SU-DHL-6 (cell line): ENCODE data around the gene SACM1L.
"Not testable (repeated sequence)": the region's sequence is repeated elsewhere in the genome, so short reads cannot be mapped to it uniquely, and the experiment has no call there.

ENCODE experiments used
- H2AFZ ChIP-seq: fragments of 200-600 bp; sonication (generic); 2 replicates; pipeline ENCODE4 v1.6.1; 2014; ENCODE audit warnings: low read depth, mild to moderate bottlenecking, moderate library complexity, mixed read lengths, antibody characterized with exemption, low read length; ENCODE audit not compliant: severe bottlenecking
- H3F3A ChIP-seq: fragments of 200-600 bp; shearing (Covaris generic); 2 replicates; pipeline ENCODE4 v1.6.0; 2016; ENCODE audit warnings: antibody characterized with exemption, mild to moderate bottlenecking; ENCODE audit not compliant: insufficient read depth
- H3K27ac ChIP-seq: fragments of 200-600 bp; sonication (generic); 2 replicates; pipeline ENCODE4 v1.5.1; 2016; ENCODE audit warnings: low read depth, mild to moderate bottlenecking, low read length, moderate library complexity, mixed read lengths
- H3K27me3 ChIP-seq: fragments of 200-600 bp; sonication (generic), shearing (Covaris generic); 2 replicates; pipeline ENCODE4 v1.6.0; 2014; ENCODE audit warnings: mild to moderate bottlenecking, low read length
- H3K36me3 ChIP-seq: fragments of 200-600 bp; sonication (generic); 2 replicates; pipeline ENCODE4 v1.6.1; 2014; ENCODE audit warnings: mild to moderate bottlenecking, low read length, mixed read lengths
- H3K4me2 ChIP-seq: fragments of 300-600, 200-600 bp; shearing (Covaris generic), sonication (generic); 2 replicates; pipeline ENCODE4 v1.6.0; 2014; ENCODE audit warnings: low read length, low read depth, mild to moderate bottlenecking; ENCODE audit not compliant: poor library complexity, severe bottlenecking
- H3K4me3 ChIP-seq: fragments of 200-600 bp; sonication (generic); 2 replicates; pipeline ENCODE4 v1.5.1; 2014; ENCODE audit warnings: antibody characterized with exemption, low read length, mild to moderate bottlenecking, mixed read lengths; ENCODE audit not compliant: insufficient read depth, poor library complexity, severe bottlenecking
- H3K79me2 ChIP-seq: fragments of 200-600 bp; sonication (generic); 2 replicates; pipeline ENCODE4 v1.6.1; 2014; ENCODE audit warnings: mild to moderate bottlenecking, low read length, moderate library complexity; ENCODE audit not compliant: insufficient read depth
- H3K9ac ChIP-seq: fragments of 200-600 bp; sonication (generic); 2 replicates; pipeline ENCODE4 v1.7.0; 2014; ENCODE audit warnings: mild to moderate bottlenecking, low read length
- H3K9me2 ChIP-seq: fragments of 200-600 bp; sonication (generic); replicated peaks from 2 replicates; pipeline ENCODE4 v1.6.1; 2014; ENCODE audit warnings: low read length; ENCODE audit not compliant: insufficient read depth
- H3K9me3 ChIP-seq: fragments of 200-600 bp; sonication (generic); 2 replicates; pipeline ENCODE4 v1.6.1; 2014; ENCODE audit warnings: low read length, mixed read lengths; ENCODE audit not compliant: insufficient read depth
- H4K20me1 ChIP-seq: fragments of 200-600 bp; sonication (generic); 2 replicates; pipeline ENCODE4 v1.6.1; 2014; ENCODE audit warnings: low read depth, mild to moderate bottlenecking, antibody characterized with exemption, low read length, moderate library complexity, mixed read lengths
- CTCF ChIP-seq: fragments of 200-600 bp; sonication (generic); IDR thresholded peaks from one replicate; pipeline ENCODE4 v1.5.1; 2017; ENCODE audit warnings: antibody characterized with exemption, mild to moderate bottlenecking, low read length, moderate library complexity; ENCODE audit not compliant: insufficient read depth, poor library complexity, severe bottlenecking
- EZH2phosphoT487 ChIP-seq: fragments of 200-600 bp; sonication (generic), shearing (Covaris generic); conservative IDR thresholded peaks from 2 replicates; pipeline ENCODE4 v1.6.1; 2018; ENCODE audit warnings: mild to moderate bottlenecking, antibody characterized with exemption, low read length, moderate library complexity, mixed read lengths

The SACM1L gene

GRCh38 chr3:45748068-45748467 lies 58.9 kb downstream of the SACM1L start:
- Histone ChIP-seq H3K27ac (no peak overlapping the region), H3K9ac (no peak overlapping the region), H2AFZ (no peak overlapping the region), H3K79me2 (no peaks in the 10 kb centered on the region), H3F3A (no peaks in the 10 kb centered on the region), H3K36me3 (peaks cover 3% of the 10 kb centered on the region; the same call in 1 of the 2 replicates), H3K27me3 (no peaks in the 10 kb centered on the region), H4K20me1 (no peaks in the 10 kb centered on the region), H3K9me2 (no peaks in the 10 kb centered on the region), H3K4me2 (no peak overlapping the region), H3K4me3 (no peak overlapping the region), H3K9me3 (no peaks in the 10 kb centered on the region)
- TF ChIP-seq EZH2phosphoT487 (no peak), CTCF (no peak)

GRCh38 chr3:45749036-45749600 lies 59.9 kb downstream of the SACM1L start:
- H4K20me1 ChIP-seq, H3K9ac ChIP-seq, H3K4me2 ChIP-seq, H3K9me2 ChIP-seq, H3K4me3 ChIP-seq, H3K27me3 ChIP-seq, H3F3A ChIP-seq, H3K36me3 ChIP-seq, H3K27ac ChIP-seq, H3K9me3 ChIP-seq, H2AFZ ChIP-seq, H3K79me2 ChIP-seq: not testable (repeated sequence)

GRCh38 chr3:45749880-45750279 lies 60.7 kb downstream of the SACM1L start:
- TF ChIP-seq CTCF: no peak
- no peak for TF ChIP-seq EZH2phosphoT487
- H3K9me3 ChIP-seq: no peaks in the 10 kb centered on the region
- no peaks in the 10 kb centered on the region for H3F3A ChIP-seq
- no peak overlapping the region for H3K9ac ChIP-seq
- H3K36me3 ChIP-seq: no peaks in the 10 kb centered on the region
- H3K4me2 ChIP-seq: no peak overlapping the region
- H4K20me1 ChIP-seq: no peaks in the 10 kb centered on the region
- no peak overlapping the region for H3K27ac ChIP-seq
- H3K79me2 ChIP-seq: no peaks in the 10 kb centered on the region
- no peaks in the 10 kb centered on the region for H3K27me3 ChIP-seq
- no peak overlapping the region for H2AFZ ChIP-seq
- H3K9me2 ChIP-seq: no peaks in the 10 kb centered on the region
- no peak overlapping the region for H3K4me3 ChIP-seq

GRCh38 chr3:45751537-45752242 lies 62.5 kb downstream of the SACM1L start:
- no peak for TF ChIP-seq CTCF
- Histone ChIP-seq H3K9me3 (no peaks in the 10 kb centered on the region), H3K4me3 (no peak overlapping the region), H2AFZ (no peak overlapping the region), H3K9ac (no peak overlapping the region), H3K27me3 (no peaks in the 10 kb centered on the region), H3K79me2 (no peaks in the 10 kb centered on the region), H3K36me3 (no peaks in the 10 kb centered on the region), H3F3A (no peaks in the 10 kb centered on the region), H4K20me1 (no peaks in the 10 kb centered on the region), H3K4me2 (no peak overlapping the region), H3K9me2 (no peaks in the 10 kb centered on the region), H3K27ac (no peak overlapping the region)
